Activated CD4-positive, alpha-beta T cell treated with anti-CD3 and anti-CD28 coated beads, Interleukin-2, amount 50 U/mL, for 48 hours (primary cell): ENCODE measurements around the gene CACNA1G.

Experiments
- DNase-seq, 2 experiments: peaks; one replicate each; pipeline ENCODE4 v3.0.0-alpha.2; 2020

CACNA1G gene

DNA sequence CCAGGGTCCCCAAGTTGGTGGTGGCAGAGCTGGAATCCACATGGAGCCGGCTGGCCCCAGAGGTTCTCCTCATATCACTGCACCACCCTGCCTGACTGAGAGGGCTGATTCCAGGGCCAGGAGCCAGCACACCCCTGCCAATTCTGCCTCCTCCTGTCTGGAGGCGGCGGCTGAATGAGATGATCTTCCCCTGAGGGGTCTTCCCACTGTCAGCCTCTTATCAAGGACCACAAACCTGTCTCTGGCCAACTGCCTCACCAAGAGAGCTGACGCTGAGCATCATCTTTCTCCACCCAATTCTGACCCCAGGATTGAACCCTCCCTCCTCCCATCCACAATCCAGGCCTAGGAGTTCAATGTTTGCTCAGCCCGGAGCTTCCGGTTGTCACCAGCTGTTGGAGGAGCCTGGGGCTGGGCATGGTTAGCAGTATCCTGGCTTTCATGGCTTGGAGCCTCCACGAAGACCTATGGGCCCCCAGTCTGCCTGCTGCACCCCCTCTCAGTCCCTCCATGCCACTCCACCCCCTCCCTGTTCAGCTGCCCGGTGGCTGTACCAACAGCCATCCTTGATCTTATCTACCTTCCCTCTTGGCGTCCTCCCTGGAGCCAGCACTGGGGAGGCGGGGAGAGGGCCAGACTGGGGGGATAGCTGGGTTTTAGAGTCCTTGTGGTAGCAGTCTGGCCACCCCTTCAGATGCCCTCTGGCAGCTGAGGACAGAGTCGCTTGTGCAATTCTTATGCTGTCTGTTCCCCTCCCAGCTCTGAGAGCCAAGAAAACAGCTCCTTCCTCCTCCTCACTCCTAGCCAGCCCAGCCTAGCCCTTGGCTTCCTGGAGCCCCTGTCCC is 99.7 kb downstream of the CACNA1G start:
- no peak for DNase-seq

DNA sequence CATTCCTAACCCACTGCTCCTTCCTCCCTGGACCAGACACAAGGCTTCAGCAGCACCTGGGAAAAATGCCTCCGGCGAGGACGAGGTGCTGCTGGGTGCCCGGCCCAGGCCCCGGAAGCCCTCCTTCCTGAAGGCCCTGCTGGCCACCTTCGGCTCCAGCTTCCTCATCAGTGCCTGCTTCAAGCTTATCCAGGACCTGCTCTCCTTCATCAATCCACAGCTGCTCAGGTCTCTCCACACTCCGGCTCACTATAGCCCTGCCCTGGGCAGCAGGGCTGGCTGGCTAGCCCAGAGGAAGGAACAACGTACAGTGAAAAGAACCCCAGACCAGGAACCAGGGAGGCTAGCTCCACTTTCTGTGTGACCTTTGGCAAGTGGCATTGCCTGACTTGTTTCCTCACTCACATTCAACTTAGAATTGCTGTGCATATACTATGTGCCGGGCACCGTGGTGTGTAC is 100.4 kb downstream of the CACNA1G start:
- DNase-seq: no peak

DNA sequence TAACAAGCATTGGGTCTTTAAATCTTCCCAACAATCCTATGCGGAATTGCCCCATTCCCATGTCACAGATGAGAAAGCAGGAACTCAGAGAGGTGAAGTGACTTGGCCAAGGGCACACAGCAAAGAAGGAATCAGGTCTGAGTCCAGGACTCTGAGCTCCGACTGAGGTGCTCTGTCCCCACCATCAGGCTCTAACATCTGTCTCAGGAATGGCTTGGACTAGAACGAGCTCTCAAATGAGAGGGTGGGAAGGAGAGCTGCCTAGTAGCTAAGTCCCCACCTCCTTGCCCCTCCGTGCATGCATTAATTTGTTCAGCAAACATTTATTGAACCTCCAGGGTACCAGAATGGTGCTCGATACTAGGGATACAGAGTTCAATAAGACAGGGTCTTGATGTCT is 100.8 kb downstream of the CACNA1G start:
- no peak for DNase-seq

DNA sequence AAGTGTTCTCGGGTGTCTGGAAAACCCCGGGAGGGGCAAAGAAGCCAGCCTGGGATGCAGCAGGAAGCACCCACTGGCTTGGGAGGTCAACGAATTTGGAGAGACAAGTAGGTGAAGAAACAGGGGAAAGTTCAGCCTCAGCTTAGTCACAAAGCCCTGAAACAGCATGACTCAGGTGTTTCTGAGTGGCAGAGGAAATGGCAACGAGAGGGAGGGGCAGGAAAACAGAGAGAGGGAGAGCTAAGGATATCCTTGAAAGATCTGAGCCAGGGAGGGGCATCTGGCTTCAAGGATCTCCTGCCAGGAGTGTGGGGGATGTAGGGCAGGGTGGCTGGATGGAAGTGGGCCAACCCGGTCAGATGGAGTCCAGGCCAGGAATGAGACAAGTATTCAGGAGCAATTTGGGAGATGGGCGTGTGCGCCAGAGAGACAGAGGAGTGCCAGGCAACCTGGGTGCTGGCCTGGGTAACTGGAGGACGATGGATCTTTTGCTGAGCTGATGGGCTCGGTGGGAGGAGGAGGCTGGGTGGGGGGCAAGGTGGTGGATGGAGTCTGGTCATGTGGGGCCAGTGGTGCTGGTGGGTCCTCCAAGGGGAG is 101.4 kb downstream of the CACNA1G start:
- peak; percentile 24 to 46 for DNase-seq

DNA sequence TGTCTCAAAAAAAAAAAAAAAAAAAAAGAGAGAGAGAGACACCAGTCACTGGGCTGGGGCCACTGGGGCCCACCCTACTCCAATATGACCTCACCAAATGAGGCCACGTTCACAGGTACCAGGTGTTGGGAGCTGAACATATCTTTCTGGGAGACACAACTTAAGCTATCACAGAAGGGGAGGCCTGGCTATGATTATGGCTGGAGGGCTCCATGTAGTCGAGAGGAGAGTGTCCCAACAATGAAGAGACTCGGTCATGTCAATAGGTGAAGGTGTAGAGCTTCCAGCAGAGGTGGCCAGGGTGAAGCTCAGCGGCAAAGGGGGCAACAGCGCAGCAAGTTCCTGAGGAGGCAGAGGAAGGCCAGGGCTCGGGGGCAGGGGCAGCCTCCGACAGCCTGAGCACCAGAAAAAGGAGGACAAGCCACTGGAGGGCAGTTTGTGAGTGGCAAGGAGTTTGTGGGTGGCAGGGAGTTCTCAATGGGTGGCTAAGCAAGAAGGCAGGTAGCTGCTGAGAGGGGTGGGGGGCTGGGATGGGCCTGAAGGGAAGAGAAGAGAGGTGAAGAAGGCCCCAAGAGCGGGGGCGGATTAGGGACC is 102.2 kb downstream of the CACNA1G start:
- DNase-seq: no peak

DNA sequence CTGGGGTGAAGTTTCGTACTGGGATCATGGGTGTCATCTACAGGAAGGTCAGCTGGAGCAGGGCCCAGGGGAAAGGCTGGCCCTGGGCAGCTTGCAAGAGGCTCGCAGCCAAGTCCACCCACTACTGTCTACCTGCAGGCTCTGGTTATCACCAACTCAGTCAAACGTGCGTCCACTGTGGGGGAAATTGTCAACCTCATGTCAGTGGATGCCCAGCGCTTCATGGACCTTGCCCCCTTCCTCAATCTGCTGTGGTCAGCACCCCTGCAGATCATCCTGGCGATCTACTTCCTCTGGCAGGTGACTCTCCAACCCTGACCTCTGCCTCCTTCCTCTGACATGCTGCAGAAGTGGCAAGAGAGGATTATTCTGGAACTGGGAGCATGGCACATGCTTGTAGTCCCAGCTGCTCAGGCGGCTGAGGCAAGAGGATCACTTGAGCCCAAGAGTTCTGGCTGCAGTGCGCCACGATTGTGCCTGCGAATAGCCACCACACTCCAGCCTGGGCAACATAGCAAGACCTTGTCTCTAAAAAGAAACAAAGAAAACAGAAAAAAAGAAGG is 103.4 kb downstream of the CACNA1G start:
- no peak for DNase-seq

DNA sequence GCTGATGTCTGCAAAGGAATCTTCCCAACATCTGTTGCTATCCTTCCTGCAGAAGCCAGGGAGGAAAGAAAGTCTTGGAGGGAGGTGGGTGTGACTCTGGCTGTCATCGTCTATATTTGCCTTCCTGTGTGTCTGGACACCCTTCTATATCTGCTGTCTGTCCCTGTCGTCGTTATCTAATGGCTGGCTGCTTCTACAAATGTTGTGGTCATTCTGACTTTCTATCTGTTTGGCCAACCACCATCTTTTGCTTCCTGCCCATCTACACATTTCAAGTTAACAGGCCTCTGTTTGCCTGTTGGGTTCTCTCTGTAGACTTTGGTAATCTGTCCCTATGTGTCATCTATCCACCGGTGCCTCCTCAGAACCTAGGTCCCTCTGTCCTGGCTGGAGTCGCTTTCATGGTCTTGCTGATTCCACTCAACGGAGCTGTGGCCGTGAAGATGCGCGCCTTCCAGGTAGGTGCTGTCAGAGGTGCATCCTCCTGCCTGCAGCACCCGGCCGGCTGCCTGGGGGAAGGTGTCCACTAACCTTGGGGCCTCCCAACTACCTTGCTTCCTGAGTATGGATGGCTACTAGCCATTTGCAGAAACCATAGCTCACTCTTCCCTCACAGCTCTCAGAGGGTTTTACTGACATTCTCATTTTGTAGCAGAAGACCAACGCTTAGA is 104.4 kb downstream of the CACNA1G start:
- no peak for DNase-seq

DNA sequence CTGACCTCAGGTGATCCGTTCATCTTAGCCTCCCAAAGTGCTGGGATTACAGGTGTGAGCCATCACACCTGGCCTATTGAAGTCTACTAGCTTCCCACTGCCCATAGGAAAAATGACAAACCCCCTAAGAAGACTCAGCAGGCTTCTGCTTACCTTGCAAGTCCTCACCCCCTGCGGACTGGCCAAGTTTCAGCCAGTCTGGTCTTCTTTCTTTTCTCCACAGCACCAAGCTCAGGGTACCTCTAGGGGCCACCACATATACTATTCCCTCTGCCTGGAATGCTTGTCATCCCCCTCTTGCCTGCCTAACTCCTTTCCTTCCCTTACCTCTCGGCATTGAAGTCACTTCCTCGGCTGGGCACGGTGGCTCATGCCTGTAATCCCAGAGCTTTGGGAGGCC is 105.3 kb downstream of the CACNA1G start:
- no peak for DNase-seq

DNA sequence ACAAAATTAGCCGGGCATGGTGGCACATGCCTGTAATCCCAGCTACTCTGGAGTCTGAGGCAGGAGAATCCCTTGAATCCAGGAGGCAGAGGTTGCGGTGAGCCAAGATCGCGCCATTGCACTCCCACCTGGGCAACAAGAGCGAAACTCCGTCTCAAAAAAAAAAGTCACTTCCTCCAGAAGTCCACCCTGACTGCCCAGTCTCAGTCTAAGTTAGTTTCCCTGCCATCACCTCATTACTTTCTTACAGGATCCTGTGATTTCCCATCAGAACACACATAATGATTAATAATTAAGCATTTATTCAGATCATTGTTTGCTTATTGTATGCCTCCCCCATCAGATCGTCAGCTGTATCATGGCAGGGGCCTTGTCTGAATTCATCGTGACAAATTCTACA is 105.8 kb downstream of the CACNA1G start:
- no peak for DNase-seq

DNA sequence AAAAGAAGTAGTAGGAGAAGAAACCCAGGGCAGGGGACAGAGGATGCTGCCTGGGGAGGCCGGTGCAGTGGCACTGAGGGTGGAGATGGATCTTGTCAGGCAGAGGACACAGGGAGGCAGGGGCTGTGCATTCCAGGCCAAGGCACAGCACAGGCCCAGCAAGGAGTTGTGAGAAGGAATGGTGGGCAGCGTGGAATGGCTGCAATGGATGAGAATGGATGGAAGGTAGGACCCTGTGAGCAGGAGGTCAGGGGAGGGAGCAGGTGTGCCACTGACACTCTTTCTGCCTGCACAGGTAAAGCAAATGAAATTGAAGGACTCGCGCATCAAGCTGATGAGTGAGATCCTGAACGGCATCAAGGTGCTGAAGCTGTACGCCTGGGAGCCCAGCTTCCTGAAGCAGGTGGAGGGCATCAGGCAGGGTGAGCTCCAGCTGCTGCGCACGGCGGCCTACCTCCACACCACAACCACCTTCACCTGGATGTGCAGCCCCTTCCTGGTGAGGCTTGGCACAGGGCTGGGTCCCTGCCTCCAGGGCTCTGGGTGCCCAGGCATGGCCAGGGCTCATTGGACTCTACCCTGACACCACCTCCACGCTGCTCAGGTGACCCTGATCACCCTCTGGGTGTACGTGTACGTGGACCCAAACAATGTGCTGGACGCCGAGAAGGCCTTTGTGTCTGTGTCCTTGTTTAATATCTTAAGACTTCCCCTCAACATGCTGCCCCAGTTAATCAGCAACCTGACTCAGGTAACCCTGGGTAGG is 106.9 kb downstream of the CACNA1G start:
- no peak for DNase-seq

DNA sequence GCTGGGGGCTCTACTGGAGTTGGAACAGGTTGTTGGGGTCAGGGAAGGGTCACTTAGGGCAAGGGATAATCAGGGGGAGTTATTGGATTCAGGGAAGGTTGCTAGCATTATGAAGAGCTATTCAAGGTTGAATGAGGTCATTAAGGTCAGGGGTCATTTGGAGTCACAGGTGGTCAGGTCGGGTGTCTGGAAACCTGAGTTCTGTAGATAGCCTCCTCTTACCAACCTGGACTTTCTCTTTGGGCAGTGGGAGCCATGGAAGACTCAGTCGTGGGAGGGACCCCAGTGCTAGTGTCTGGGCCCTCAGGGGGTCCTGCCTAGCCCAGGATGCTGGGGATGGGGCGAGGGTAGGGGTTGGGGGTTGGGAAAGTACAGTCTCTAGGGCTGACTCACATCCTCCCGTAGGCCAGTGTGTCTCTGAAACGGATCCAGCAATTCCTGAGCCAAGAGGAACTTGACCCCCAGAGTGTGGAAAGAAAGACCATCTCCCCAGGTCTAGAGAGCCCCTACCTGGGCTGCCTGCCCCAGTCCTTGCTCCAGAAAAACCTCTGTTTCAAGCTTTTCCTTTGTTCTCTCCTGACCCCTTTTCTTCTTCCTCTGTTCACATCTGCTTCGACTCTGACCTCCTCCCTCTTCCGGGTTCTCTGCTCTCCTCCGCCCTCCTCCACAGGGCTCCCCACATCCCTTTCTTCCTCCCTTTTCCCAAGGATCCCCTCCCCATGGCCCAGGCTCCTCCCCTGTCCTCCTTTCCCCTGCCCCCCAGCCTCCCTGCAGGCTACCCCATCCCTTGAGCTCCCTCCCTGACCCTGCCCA is 107.7 kb downstream of the CACNA1G start:
- DNase-seq: no peak

DNA sequence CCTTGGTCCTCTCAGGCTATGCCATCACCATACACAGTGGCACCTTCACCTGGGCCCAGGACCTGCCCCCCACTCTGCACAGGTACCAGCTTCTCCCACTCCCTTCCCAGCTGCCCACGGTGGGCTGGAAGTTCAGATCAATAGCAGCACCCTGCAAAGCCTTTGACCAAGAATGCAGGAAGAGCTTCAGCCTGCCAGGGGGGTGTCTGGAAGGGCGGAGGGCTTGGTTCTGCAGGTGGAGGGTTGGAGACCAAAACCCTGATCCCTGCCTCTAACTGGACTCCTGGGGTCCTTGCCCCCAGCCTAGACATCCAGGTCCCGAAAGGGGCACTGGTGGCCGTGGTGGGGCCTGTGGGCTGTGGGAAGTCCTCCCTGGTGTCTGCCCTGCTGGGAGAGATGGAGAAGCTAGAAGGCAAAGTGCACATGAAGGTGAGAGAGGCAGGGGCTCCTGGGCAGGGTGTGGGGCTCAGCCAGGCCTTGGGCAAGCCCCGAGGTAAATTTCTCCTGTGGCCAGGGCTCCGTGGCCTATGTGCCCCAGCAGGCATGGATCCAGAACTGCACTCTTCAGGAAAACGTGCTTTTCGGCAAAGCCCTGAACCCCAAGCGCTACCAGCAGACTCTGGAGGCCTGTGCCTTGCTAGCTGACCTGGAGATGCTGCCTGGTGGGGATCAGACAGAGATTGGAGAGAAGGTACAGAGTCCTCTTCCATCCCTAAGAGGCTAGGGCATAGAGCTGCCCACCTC is 108.5 kb downstream of the CACNA1G start:
- no peak for DNase-seq

DNA sequence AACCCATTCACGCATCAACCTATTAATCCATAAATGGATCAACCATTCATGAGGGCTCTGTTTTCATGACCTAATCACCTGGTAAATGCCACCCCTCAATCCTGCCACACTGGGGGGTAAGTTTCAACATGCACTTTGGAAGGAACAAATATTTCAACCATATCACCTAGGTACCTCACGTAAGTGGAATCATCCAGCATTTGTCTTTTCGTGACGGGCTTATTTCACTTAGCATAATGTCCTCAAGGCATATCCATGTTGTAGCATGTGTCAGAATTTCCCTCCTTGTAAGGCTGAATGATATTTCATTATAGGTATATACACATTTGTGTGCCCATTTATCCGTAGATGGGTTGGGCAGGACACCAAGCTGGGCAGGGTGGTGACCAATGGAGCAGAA is 111.6 kb downstream of the CACNA1G start:
- no peak for DNase-seq

DNA sequence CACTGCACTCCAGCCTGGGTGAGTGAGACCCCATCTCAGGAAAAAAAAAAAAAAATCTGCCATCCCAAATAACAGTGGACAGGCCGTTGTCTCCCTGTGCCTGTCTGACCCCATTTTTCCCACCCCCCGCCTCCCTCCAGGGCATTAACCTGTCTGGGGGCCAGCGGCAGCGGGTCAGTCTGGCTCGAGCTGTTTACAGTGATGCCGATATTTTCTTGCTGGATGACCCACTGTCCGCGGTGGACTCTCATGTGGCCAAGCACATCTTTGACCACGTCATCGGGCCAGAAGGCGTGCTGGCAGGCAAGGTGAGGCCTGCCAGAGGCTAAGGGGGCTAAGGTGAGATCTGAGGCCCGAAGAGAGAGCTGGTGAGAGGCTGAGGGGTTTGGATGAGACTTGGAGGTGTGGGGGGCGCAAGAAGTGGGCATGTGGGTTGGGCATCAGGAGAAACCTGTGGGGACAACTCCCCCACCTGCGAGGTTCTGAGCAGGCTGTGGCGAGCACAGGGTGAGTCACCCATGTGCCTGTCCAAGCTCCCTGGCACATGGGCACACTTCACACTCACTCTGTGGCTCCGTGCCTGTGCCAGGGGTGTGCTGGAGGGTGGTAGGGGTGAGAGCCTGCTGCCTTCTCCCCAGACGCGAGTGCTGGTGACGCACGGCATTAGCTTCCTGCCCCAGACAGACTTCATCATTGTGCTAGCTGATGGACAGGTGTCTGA is 112.5 kb downstream of the CACNA1G start:
- DNase-seq: no peak

DNA sequence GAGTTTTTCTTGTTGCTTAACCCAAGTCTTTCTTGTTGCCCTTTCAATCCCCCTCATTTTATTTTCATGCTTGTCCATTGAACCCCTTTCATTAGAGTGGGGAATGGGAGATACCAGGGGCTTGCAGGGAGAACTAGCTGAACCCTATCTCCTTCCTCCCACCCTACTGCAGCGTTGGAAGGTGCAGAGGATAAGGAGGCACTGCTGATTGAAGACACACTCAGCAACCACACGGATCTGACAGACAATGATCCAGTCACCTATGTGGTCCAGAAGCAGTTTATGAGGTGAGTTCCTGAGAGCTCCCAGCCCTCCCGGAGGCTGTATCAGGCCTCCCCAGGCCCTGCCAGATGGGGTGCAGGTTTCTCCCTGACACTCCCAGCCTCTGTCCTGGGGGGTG is 114.7 kb downstream of the CACNA1G start:
- no peak for DNase-seq

DNA sequence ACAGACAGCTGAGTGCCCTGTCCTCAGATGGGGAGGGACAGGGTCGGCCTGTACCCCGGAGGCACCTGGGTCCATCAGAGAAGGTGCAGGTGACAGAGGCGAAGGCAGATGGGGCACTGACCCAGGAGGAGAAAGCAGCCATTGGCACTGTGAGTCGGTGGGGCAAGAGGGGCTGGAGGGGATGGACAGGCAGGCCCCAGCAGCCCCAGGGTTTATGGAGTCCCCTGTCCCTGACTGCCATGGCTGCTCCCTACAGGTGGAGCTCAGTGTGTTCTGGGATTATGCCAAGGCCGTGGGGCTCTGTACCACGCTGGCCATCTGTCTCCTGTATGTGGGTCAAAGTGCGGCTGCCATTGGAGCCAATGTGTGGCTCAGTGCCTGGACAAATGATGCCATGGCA is 115.1 kb downstream of the CACNA1G start:
- no peak for DNase-seq

DNA sequence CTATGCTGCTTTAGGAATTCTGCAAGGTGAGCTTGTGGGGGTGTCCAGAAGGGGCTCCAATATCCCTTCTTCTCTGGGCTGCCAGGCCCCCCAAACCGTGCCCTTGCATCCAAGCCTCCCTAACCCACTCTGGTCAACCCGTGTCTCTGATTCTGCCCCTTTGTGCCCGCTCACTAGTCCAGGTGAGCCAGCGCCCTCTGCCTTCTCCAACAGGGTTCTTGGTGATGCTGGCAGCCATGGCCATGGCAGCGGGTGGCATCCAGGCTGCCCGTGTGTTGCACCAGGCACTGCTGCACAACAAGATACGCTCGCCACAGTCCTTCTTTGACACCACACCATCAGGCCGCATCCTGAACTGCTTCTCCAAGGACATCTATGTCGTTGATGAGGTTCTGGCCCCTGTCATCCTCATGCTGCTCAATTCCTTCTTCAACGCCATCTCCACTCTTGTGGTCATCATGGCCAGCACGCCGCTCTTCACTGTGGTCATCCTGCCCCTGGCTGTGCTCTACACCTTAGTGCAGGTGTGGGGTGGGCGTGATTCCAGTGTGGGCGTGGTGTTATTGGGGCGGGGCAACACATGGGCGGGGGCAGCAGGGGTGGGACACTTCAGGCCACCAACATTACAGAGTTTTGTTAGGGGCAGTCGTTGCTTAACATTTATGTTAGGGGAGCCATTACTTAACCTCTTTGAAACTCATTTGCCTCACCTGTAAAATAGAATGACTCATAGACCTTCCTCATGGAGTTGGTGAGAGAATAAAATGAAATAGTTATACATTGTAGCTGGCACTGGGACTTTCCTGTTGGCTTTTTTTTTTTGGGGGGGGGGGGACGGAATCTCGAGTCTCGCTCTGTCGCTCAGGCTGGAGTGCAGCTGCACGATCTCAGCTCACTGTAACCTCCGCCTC is 115.8 kb downstream of the CACNA1G start:
- DNase-seq: no peak
